Measurements from ENCODE around the gene CDC42EP5.
A peak's percentile ranks its signal among the peaks of the same experiment; 100 is the strongest.
"Not testable (repeated sequence)": the region's sequence is repeated elsewhere in the genome, so short reads cannot be mapped to it uniquely, and the experiment has no call there.

Gene CDC42EP5

DNA sequence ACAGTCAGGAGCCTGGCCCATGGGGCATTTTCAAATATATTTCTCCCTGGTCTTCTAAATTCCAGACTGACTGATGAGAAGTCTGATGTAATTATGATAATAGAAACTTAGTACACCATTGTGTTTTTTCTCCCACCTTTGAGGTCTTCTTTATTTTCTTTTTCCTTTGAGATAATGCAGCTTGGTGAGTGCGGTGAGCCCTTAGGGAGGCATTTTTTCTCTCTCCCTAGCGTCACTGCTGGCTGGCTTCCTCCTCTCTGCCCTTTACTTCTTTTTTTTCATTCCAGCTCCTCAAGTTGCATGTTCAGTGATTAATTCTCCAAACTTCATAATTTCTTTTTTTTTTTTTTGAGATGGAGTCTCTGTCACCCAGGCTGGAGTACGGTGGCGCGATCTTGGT lies 12.8 kb upstream of the CDC42EP5 start:
- no peak for DNase-seq

- no peak for DNase-seq
Measured at GRCh38 chr19:54484451-54484850, 11.4 kb upstream of the CDC42EP5 start.

DNA sequence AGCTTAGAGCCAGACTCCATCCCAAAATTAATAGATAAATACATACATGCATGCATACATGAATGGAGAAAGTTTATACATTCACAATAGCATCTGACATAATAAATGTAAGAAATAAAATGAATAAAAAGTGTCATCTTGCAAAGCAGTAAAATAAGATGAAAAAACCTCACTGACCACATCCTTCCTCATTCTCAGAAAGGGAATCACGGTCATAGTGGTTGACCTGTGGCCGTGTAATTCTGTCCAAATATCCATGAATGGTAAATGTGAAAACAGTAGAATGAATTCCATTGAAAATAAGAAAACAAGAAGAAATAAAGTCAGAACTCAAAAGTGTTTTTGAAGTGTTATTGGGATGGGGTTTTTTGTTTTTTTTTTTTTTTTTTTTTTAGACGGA lies 9.8 kb upstream of the CDC42EP5 start:
- no peak for DNase-seq

- DNase-seq: peak; percentile 45 to 48
Measured at GRCh38 chr19:54481326-54481930, 8.3 kb upstream of the CDC42EP5 start.

GRCh38 chr19:54480051-54480450 lies 7.0 kb upstream of the CDC42EP5 start:
- DNase-seq: no peak

DNA sequence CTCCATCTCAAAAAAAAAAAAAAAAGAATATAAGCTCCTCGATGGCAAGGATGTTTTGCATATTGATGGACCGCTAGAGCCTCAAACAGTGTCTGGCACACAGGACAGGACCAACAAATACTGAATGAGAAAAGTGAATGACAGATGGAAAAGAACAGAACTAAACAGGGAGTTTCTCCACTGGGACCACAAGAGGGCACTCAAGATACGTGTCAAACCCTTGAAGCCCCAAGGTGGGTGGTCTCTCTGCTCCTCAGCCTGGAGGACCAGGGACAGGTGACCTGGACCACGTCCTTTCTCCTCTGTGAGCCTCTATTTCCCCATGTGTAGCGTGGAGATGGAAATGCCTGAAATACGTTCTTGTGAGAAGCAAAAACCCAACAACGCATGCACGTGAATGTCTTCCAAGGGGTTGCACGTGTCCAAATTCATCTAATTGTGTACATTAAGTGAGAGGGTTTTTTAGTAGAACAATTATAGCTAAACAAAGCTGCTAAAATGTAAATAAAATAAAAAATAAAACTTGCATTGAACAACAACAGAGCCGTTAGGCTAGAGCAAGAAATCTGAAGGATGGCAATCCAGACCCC lies 5.7 kb upstream of the CDC42EP5 start:
- peak in 1 of 2 donors; percentile 48 for DNase-seq

DNA sequence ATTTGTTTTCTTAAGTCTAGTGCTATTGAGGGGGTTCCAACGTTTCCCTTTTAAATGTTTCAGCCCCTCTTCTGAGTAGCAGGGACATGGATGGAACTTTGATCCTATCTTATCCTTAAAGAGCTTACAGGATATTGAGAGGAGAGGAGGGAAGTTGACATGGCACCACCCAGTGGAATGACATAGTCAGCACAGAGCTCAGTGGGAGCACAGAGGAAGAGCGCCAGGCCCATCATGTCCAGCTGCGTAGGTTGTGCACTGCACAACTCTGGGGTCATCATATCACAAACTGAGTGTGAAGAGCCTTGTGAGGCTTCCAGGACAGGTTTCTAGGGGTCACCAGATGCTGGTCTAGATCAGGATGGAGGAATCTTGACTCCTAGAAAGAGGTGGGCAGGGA lies 4.6 kb upstream of the CDC42EP5 start:
- no peak for DNase-seq

DNA sequence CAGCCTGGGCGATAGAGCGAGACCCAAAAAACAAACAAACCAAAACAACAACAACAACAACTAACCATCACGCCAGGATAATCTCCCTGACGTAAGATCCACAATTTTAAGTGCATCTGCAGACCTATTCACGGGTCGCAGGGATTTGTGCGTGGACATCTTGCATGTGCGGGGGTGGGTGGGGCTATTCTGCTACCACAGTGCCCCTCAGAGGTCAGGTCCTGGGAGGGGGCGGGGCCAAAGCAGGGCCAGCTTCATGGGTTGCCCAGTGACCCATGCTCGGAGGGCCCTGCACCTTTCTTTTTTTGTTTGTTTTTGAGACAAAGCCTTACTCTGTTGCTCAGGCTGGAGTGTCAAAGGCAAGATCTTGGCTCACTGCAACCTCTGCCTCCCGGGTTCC lies 2.6 kb upstream of the CDC42EP5 start:
- DNase-seq: no peak

GRCh38 chr19:54473892-54474372 lies 836 bp upstream of the CDC42EP5 start:
- DNase-seq: no peak

- no peak for DNase-seq
Measured at GRCh38 chr19:54470991-54471782, 1.9 kb downstream of the CDC42EP5 start.

DNA sequence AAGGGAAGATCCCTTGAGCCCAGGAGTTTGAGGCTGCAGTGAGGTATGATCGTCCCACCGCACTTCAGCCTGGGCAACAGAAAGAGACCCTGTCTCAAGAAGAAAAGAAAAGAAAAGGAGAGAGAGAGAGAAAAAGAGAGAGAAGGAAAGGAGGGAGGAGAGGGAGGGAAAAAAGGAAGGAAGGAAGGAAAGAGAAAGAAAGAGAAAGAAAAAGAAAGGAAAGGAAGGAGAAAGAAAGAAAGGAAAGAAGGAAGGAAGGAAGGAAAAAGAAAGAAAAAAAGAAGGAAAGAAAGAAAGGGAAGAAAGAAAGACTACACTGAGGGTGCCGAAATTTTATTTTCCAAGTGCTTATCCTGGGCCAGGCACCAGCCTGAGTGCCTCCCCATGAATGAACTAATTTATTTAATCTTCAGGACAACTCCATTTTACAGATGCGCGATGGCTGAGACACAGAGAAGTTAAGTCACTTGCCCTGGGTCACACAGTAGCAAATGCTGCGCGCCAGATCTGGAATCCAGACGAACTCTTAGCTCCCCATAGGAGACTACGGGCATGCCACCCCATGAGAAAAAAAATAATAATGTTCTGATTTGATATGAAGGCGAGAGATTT lies 2.7 kb downstream of the CDC42EP5 start:
- no peak for DNase-seq

DNA sequence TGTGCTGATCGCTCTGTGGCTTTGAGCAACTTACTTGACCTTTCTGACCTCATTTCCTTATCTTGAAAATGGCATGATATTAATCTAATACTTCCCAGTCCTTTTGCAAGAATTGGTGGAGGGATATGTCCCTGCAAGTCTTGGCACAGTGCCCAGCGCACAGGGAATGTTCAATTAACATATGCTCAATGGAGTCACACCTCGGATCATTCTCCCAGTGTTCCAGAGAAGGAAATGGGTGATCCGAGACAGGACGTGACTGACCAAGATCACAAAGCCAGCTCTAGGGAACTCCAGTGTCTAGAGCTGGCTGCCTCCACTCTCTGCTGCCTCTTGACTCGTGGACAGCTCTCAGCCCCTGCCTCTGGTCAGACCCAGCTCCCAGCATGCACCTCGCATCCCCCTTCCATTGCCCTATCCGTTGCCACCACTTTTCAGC lies 3.6 kb downstream of the CDC42EP5 start:
- DNase-seq: no peak

GRCh38 chr19:54466110-54466480 lies 7.0 kb downstream of the CDC42EP5 start:
- not testable (repeated sequence) for DNase-seq

DNA sequence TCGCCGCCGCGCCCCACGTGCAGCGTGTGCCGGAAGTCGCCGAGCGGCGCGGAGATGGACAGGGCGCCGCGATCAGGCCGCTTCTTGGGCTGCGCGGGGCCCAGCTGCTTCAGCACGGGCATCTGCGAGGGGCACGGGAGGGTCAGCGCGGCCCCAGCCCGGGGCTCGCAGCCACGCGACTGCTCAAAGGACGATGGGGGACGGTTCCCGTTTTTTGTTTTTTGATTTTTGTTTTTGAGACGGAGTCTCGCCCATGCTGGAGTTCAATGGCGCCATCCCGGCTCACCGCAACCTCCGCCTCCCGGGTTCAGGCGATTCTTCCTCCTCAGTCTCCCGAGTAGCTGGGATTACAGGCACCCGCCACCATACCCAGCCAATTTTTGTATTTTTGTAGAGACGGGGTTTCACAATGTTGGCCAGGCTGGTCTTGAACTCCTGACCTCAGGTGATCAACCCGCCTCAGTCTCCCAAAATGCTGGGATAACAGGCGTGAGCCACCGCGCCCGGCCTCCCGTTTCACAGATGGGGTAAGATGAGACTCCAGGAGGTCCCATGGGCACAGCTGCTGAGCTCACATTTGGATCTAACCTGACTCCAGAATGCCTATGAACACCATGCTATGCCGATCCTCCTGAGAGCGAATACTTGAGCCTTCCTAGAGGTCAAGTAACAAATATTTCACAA lies 7.5 kb downstream of the CDC42EP5 start:
- no peak for DNase-seq

DNA sequence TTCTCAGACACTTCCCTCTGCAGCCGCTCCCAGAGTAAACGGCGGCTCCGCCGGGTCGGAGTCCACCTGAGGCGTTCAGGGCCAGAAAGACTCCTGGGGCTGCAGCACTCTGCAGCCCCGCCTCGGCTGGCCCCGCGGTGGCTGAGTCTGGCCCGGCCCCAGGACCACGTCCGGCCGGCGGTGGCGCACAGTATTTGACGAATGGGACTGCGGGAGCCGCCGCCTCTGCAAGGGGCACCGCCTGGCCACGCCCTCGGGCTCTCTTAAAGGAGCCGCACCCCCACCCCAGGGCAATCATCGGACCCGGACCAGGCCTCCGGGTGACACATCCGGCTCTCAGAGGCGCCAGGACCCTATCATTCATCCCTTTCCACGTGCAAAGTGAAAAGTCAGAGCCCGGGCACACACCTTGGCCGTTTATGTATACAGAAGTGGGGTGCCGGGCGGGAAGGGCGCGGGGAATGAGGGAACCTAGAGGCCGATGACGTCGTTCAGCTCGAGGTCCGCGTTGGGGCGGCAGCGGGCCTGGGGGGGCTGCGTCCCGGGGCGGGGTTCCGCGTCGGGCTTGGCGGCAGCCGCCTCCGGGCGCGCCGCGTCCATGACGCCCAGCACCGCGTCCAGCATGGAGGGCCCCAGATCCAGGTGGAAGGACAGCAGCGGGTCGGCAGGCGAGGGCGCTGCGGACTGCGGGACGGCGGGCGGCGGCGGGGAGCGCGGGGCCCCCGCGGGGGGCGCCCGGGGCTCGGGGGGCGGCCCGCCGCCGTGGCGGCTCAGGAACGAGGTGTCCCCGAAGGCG lies 8.3 kb downstream of the CDC42EP5 start:
- peak; percentile 72 to 78 for DNase-seq

DNA sequence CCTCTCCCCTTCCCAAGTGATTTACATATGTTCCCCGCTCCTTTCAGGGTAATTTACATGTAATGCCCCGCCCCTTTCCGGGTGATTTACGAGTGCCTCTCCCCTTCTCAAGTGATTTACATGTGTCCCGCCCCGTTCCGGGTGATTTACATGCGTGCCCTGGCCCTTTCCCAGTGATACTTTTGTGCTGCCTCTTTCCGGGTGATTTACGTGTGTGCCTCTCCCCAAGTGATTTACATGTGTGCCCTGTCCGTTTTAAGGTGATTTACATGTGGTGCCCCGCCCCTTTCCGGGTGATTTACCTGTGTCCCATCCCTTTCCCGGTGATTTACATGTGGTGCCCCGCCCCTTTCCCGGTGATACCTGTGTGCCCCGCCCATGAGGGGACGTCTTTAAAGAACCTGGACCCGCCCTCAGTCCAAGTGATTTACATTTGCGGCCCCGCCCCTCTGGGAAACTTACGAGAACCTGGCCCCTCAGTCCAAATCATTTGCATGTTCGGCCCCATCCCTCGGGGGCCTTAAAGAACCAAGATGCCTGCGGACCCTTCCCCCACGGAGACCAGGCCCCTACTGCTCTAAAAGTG lies 9.0 kb downstream of the CDC42EP5 start:
- peak in 1 of 2 donors; percentile 92 for DNase-seq

DNA sequence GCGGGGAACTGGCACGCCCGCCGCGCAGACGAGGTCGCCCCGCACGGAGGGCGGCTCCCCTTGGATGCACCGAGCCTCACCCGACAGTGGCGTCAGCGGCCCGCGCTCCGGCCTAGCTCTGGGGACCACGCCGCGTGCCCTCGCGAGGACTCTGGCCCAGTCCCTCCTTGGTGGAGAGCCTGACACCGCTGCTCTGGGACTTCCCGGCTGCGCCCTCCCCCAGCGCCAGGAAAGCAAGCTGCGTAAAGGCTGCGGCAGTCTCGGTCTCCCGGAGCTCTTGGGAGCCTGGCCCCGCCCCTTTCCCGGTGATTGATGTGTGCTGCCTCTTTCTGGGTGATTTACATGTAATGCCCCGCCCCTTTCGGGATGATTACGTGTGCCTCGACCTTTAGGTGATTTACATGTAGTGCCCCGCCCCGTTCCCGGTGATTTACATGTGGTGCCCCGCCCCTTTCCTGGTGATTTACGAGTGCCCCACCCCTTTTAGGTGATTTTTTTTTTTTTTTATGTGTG lies 9.5 kb downstream of the CDC42EP5 start, which contains the start of gene LENG9:
Gene LENG9 (minus strand): TSS at position 248 of the 513 bp plus-strand sequence. CDS start 252 bp downstream, outside the sequence.
- DNase-seq: peak; percentile 97 to 98

DNA sequence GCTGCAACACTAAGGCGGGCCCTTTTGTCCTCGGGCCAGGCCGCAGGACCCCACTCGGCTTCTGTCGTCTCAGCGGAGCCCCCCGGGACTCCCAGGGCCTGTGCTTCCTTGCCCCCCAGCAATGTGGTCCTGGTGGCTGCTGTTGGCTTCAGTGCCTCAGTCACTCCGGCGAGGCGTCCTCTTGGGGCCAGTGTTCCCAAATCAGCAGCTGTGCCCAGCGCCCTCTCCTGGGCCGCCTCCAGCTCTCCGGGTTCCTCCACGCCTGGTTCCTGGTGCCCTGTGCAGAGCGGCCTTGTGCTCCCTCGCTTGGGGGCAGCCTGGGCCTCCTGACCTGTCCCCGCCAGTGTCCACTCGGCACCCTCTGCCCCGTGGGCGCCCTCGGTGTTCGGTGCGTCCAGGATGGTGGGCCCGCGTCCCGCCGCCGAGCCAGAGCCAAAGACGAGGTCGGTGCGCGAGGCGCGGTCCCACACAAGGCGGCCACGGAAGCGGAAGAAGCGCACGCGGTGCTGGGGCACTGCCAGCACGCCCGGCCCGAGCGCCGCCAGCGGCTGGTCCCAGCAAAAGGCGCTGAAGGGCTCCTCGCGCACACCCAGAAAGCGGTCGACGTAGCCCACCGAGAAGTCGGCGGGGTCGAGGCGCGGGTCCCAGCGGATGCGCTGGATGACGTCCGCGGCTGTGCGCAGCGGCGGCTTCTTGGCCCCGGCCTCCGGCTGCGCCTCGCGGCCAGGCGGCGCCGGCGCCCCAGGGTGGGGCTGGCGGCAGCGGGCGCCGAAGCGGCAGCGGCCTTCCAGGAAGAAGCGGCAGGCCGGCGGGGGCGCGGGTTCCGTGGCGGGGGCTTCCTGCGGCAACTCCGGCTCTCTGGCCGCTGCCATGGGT lies 10.2 kb downstream of the CDC42EP5 start:
- peak; percentile 64 to 70 for DNase-seq

DNA sequence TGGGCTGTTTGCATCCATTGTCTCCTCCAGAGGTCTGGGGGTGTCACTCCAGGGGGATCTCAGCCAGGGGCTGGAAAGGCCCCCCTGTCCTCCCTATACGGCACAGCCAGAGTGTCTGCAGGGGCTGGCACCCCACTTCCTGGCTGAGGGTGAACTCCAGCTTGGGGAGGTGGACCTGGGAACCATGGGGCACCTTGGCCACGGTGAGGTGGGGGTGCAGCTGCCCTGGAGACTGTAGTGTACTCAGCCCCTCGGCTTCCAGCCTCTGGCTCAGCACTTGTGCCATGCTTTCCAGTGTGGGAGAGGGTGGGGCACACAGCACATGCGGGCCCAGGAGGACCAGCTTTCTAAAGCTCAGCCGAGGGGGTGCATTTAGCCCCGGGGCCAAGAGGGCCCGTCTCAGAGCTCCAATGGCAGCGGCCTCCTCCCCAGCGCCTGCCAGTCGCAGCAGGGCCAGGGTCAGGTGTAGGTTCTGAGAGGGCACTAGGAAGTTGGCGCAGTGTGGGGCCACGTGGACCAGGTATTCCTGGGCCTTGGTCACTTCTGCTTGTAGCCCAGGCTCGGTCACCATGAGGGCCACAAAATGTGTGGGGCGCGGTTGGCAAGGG lies 10.9 kb downstream of the CDC42EP5 start:
- DNase-seq: no peak

DNA sequence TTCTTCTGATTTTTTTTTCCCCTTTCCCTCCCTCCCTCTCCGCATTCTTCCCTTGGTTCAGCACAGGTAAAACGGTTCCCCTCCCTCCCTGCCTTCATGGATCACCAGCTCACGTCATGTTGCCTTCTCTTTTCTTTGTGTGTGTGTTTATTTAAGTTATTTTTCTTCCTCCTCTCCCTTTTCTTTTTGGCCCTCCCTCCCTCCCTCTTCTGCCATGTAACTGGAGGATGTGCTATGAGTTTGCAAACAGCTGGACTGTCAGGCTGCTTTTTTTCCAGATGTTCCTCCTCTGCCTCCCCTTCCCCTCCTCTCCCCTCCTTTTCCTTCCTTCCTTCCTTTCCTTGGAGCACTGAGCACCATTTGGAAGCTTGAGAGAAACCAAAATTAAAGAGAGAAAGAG lies 11.5 kb downstream of the CDC42EP5 start:
- DNase-seq: no peak

Data from CD4-positive, alpha-beta T cell treated with Interleukin-4 for 1 hour (primary cell).